ENCODE measurements around the gene DDX10. TPM values are rescaled to one million over a fixed set of nuclear protein-coding genes. Genes with fewer than 3 reads are reported as not detected.

Gene DDX10
- total RNA-seq, 8 experiments from 2014 or later, result 16.0 to 67.6 (median 21.6) TPM

- no peak overlapping the region for H3K4me3 ChIP-seq
- peaks cover 8 to 26% of the 10 kb centered on the region in 2 donors for H3K4me1 ChIP-seq (replicated peaks in 1 of 2)
- H3K27ac ChIP-seq, result no peak overlapping the region
- peak; percentile 39 to 88 (median 63) for ATAC-seq (replicated peaks in 6 of 8)
- in situ Hi-C loops (cut with MboI; ENCODE audit: low pct_unique_long_range_greater_than_20kb in 2 of 9, low sequenced_read_pairs in 9 of 9, unreplicated experiment in 9 of 9), result no loop called here
- 25 to 100% (median 63%) methylated on average over 1 of the region's 1 CpG; no CpG with 5 or more reads in 2 of the 10 experiments for WGBS, 10 experiments
These were observed 274.3 kb downstream of the DDX10 start for GRCh38 chr11:108939135-108939534.

GRCh38 chr11:108943853-108944252 is 279.0 kb downstream of the DDX10 start:
- peaks cover 0 to 9% of the 10 kb centered on the region in 2 donors for H3K4me1 ChIP-seq (replicated peaks in 1 of 2)
- peak in 1 of 8 experiments; percentile 21 for ATAC-seq (replicated peaks in 6 of 8)
- H3K4me3 ChIP-seq, result no peak overlapping the region
- H3K27ac ChIP-seq, result no peak overlapping the region
- 71 to 100% (median 87%) methylated on average over 2 to 4 of the region's 4 CpGs; no CpG with 5 or more reads in 1 of the 10 experiments for WGBS, 10 experiments
- in situ Hi-C loops (cut with MboI; ENCODE audit: low pct_unique_long_range_greater_than_20kb in 2 of 9, low sequenced_read_pairs in 9 of 9, unreplicated experiment in 9 of 9), result no loop called here

DNA sequence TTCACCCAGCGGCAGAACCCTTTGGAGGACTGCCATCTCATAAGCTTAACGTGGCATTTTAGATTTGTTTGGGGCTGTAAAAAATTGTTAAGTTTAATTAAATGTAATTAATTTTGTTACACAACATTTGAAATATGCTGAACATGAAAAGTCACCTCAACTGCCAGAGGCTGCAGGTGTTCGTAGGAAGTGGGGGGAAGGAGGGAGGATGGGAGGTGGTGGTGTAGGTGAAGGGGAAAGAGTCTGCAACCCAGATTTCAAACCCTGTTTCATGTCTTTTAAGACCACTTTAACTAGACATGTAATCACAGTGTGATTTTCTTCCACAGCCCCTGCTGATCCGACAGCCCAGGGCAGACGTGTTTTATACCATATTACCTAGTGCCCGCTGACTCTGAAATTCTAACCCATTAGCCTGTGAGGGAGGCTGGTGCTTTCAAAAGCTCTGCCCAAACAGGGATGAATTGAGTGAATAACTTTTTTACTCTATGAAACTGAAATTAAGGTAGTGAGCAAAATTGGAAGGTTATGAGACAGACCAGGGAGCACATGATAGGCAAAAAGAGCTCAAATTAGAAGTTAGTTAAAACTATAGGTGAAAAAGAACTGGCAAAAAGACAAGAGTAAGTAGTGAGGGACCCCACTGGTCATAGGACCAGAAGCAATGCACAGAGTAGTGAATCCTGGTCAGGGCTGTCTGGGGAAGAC is 279.8 kb downstream of the DDX10 start:
- no peak for ATAC-seq (replicated peaks in 6 of 8)
- Histone ChIP-seq H3K27ac (no peak overlapping the region), H3K4me3 (no peak overlapping the region), H3K4me1 (replicated peaks in 1 of 2) (peaks cover 0 to 1% of the 10 kb centered on the region in 2 donors)
- in situ Hi-C loops (cut with MboI; ENCODE audit: low pct_unique_long_range_greater_than_20kb in 2 of 9, low sequenced_read_pairs in 9 of 9, unreplicated experiment in 9 of 9), result no loop called here
- WGBS, 10 experiments, result 48 to 100% (median 96%) methylated on average over 1 to 6 of the region's 6 CpGs; no CpG with 5 or more reads in 4 of the 10 experiments

DNA sequence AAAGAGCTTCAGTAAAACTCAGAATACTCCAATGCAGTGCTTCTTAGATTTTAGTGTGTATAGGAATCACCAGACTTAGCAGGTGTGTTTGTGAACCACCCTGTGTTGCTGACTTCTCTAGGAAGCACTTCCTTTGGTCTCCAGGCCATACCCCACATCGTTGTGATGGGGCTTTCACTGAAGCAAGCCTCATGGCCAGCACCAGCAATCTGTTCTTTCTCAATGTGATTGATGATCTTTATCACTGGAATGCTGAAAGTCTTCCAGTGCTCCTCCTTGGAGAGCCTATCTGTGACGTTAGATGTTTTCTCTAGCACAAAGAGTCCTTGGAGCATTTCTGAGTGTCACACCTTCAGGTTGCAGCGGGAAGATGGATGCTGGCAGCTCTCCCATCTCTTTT is 280.5 kb downstream of the DDX10 start:
- in situ Hi-C loops (cut with MboI; ENCODE audit: low pct_unique_long_range_greater_than_20kb in 2 of 9, low sequenced_read_pairs in 9 of 9, unreplicated experiment in 9 of 9), result no loop called here
- H3K4me1 ChIP-seq (replicated peaks in 1 of 2), result no peaks in the 10 kb centered on the region
- no peak for ATAC-seq (replicated peaks in 6 of 8)
- no peak overlapping the region for H3K27ac ChIP-seq
- WGBS, 10 experiments, result 67 to 100% (median 83%) methylated on average over 1 to 3 of the region's 3 CpGs; no CpG with 5 or more reads in 3 of the 10 experiments
- H3K4me3 ChIP-seq, result no peak overlapping the region

DNA sequence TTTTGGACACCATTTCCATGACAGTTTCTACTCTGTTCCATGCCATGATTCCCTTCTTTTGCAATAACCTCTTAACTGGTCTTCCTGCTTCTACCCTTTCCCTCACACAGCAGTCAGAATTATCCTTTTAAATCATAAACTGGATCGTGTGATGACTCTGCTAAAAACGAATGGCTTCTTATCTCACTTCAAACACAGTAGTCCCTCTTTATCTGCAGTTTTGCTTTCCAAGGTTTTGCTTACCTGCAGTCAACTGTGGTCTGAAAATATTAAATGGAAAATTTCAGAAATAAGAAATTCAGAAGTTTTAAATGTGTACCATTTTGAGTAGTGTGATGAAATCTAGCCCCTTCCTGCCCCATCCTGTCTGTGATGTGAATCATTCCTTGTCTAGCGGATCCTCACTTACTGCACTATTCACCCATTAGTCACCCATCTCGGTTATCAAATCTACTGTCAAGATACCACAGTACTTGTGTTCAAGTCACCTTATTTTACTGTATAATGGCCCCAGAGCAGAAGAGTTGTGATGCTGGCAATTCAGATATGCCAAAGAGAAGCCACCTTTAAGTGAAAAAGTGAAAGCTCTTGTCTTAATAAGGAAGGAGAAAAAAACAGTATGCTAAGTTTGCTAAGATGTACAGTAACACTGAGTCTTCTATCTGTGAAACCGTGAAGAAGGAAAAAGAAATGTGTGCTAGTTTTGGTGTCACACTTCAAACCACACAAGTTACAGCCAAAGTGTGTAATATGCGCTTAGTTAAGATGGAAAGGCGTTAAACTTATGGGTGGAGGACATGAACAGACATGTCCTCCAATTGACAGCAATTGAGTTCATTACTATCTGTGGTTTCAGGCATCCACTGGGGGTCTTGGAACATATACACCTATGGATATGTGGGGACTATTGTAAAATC is 283.0 kb downstream of the DDX10 start:
- 84 to 100% (median 94%) methylated on average over 1 to 7 of the region's 7 CpGs; no CpG with 5 or more reads in 1 of the 10 experiments for WGBS, 10 experiments
- no peaks in the 10 kb centered on the region for H3K4me1 ChIP-seq (replicated peaks in 1 of 2)
- ATAC-seq (replicated peaks in 6 of 8), result no peak
- in situ Hi-C loops (cut with MboI; ENCODE audit: low pct_unique_long_range_greater_than_20kb in 2 of 9, low sequenced_read_pairs in 9 of 9, unreplicated experiment in 9 of 9), result no loop called here
- H3K27ac ChIP-seq, result no peak overlapping the region
- no peak overlapping the region for H3K4me3 ChIP-seq

GRCh38 chr11:108958368-108959104 is 293.7 kb downstream of the DDX10 start:
- Histone ChIP-seq H3K4me1 (replicated peaks in 1 of 2) (peaks cover 6 to 13% of the 10 kb centered on the region in 2 donors), H3K4me3 (no peak overlapping the region), H3K27ac (no peak overlapping the region)
- in situ Hi-C loops (cut with MboI; ENCODE audit: low pct_unique_long_range_greater_than_20kb in 2 of 9, low sequenced_read_pairs in 9 of 9, unreplicated experiment in 9 of 9), result no loop called here
- 22 to 100% (median 64%) methylated on average over 1 to 7 of the region's 7 CpGs for WGBS, 10 experiments
- peak; percentile 70 to 94 (median 85) for ATAC-seq (replicated peaks in 6 of 8)

DNA sequence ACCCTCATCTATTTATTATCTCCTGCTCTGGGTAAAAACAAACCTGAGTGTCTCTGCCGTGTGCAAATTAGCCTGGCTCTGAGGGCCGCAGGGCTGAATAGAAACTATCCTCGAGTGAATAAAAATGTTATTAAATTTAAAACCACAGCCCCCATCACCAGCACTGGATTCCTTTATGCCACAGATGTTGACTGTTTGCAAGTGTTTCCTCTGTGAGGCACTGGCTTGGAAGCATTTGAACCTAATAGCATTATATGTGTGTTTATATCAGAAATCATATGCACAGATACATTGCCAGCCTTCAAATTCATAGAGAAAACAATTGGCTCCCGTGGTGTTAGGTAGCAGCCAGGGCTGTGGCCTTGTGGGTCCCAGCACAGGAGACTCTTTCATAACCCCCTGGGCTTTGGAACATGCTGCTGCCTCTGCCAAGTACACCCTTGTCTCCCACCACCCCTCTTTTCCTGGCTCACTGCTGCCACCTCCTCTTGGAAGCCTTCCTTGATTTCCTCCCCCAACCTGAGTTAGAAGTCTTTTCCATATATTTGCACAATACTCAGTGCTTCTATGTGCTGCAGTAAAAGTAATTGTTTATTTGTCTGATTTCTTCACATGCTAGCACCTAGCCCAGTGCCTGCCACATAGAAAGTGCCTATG is 294.4 kb downstream of the DDX10 start:
- WGBS, 10 experiments, result 5 to 100% (median 73%) methylated on average over 1 to 4 of the region's 4 CpGs; no CpG with 5 or more reads in 2 of the 10 experiments
- H3K27ac ChIP-seq, result no peak overlapping the region
- H3K4me1 ChIP-seq (replicated peaks in 1 of 2), result peaks cover 6 to 13% of the 10 kb centered on the region in 2 donors
- no peak overlapping the region for H3K4me3 ChIP-seq
- peak in 5 of 8 experiments; percentile 5 to 84 (median 14) for ATAC-seq (replicated peaks in 6 of 8)
- in situ Hi-C loops (cut with MboI; ENCODE audit: low pct_unique_long_range_greater_than_20kb in 2 of 9, low sequenced_read_pairs in 9 of 9, unreplicated experiment in 9 of 9), result no loop called here

DNA sequence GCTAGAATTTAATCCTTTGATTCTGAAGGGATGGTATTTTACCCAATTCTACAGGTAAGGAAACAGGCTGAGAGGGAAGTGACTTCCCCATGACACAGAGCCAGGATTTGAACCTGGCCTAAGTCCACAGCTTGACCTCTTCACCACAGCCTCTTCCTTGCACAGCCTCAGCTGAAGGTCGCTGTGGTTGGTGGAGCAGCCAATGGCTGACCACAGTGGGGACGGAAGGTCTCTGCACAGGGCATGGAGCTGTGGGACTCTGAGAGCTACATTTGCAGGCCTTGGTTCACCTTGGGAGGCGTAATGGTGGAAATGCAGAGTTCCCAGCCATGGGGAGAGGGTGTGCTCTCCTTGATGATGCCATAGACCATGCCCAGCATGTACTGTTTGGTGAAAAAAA is 295.0 kb downstream of the DDX10 start:
- H3K4me1 ChIP-seq (replicated peaks in 1 of 2), result peaks cover 6 to 13% of the 10 kb centered on the region in 2 donors
- in situ Hi-C loops (cut with MboI; ENCODE audit: low pct_unique_long_range_greater_than_20kb in 2 of 9, low sequenced_read_pairs in 9 of 9, unreplicated experiment in 9 of 9), result no loop called here
- ATAC-seq (replicated peaks in 6 of 8), result no peak
- WGBS, 10 experiments, result 80 to 100% (median 90%) methylated on average over 1 to 3 of the region's 3 CpGs; no CpG with 5 or more reads in 5 of the 10 experiments
- no peak overlapping the region for H3K27ac ChIP-seq
- no peak overlapping the region for H3K4me3 ChIP-seq

DNA sequence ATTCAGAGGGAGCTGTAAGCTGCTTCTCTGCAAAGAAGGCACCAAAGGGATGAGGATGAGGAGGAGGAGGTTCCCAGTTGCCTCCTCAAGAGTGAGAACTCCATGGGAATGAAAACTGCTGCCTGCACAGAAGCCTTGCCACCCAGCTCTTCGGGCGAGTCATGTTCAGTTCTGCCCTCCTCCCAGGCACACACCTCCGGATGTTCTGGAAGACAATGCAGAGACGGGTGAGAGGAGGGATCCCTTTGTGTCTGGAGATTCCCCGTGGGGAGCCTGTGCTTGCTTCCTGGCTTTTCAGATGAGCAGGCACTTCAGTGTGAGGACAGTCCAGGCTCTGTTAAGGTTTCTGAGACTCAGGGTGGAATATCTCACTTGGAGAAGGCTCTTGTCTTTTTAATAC is 295.6 kb downstream of the DDX10 start:
- 40 to 61% (median 57%) methylated on average over 2 to 3 of the region's 5 CpGs; no CpG with 5 or more reads in 7 of the 10 experiments for WGBS, 10 experiments
- in situ Hi-C loops (cut with MboI; ENCODE audit: low pct_unique_long_range_greater_than_20kb in 2 of 9, low sequenced_read_pairs in 9 of 9, unreplicated experiment in 9 of 9), result no loop called here
- no peak overlapping the region for H3K27ac ChIP-seq
- no peak overlapping the region for H3K4me3 ChIP-seq
- peak in 1 of 8 experiments; percentile 23 for ATAC-seq (replicated peaks in 6 of 8)
- H3K4me1 ChIP-seq (replicated peaks in 1 of 2), result peaks cover 6 to 13% of the 10 kb centered on the region in 2 donors

- Histone ChIP-seq H3K4me3 (no peak overlapping the region), H3K27ac (no peak overlapping the region), H3K4me1 (replicated peaks in 1 of 2) (peaks cover 6 to 13% of the 10 kb centered on the region in 2 donors)
- in situ Hi-C loops (cut with MboI; ENCODE audit: low pct_unique_long_range_greater_than_20kb in 2 of 9, low sequenced_read_pairs in 9 of 9, unreplicated experiment in 9 of 9), result no loop called here
- WGBS, 10 experiments, result 24 to 67% (median 62%) methylated on average over 1 to 4 of the region's 4 CpGs; no CpG with 5 or more reads in 5 of the 10 experiments
- ATAC-seq (replicated peaks in 6 of 8), result no peak
These were observed 296.2 kb downstream of the DDX10 start for GRCh38 chr11:108961095-108961494.

DNA sequence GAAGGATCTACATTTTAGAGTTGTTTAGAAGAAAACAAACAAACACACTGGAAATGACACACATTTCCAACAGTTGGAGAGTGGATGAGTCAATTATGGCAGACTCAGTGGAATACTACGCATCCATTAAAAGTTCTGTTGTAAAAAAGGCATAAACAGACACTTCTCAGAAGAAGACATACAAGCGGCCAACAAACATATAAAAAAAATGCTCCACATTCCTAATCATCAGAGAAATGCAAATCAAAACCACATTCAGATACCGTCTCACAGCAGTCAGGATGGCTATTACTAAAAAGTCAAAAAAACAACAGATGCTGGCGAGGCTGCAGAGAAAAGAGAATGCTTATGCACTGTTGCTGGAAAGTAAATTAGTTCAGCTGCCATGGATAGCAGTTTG is 298.2 kb downstream of the DDX10 start:
- no peak overlapping the region for H3K27ac ChIP-seq
- WGBS, 10 experiments, result 79 to 100% (median 93%) methylated on average over 1 to 4 of the region's 4 CpGs

DNA sequence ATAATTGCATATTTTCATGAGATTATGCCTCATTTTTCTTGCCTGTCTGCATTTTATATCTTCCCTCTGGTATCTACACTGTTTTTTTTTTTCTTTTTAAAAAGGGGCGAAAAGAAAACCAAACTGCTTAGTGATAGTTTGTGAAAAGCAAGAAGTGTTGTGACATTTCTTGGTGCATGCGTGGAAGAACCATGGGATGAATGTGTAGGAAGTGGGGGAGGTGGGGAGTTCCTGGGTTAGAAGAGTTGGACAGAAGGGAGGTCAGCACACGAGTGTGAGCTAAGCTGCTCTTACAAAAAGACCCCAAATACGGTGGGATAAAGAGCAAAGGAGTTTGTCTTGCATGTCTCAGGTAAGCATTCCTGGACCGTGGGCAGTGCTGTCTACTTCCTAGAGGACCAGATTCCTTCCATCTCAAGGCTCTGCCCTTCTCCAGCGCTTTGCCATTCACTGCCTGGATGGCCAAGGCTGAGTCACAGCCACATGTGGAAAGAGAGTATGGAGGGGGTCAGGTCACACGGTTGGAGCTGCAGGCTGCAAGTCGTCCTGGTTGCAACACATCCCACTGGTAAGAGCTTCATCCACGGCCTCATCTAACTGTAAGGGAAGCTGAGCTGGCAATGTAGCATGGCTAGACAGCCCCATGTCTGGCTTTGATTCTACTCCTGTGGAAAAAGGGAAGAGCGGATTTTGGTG is 300.6 kb downstream of the DDX10 start:
- in situ Hi-C loops (cut with MboI; ENCODE audit: low pct_unique_long_range_greater_than_20kb in 2 of 9, low sequenced_read_pairs in 9 of 9, unreplicated experiment in 9 of 9), result no loop called here
- peaks cover 9 to 10% of the 10 kb centered on the region in 2 donors for H3K4me1 ChIP-seq (replicated peaks in 1 of 2)
- ATAC-seq (replicated peaks in 6 of 8), result peak in 3 of 8 experiments; percentile 21 to 70 (median 39)
- H3K27ac ChIP-seq, result no peak overlapping the region
- WGBS, 10 experiments, result 39 to 100% (median 86%) methylated on average over 1 to 9 of the region's 10 CpGs
- no peak overlapping the region for H3K4me3 ChIP-seq

More for the DNA sequence above, 298.2 kb downstream of the DDX10 start:
- in situ Hi-C loops (cut with MboI; ENCODE audit: low pct_unique_long_range_greater_than_20kb in 2 of 9, low sequenced_read_pairs in 9 of 9, unreplicated experiment in 9 of 9), result no loop called here
- Histone ChIP-seq H3K4me1 (replicated peaks in 1 of 2) (peaks cover 16 to 20% of the 10 kb centered on the region in 2 donors), H3K4me3 (no peak overlapping the region)
- no peak for ATAC-seq (replicated peaks in 6 of 8)
